ENCODE measurements around the gene GPC6.

GPC6 gene

GRCh38 chr13:94173312-94173854, 946.8 kb downstream of the GPC6 start:
- no peak for TF ChIP-seq CTCF (IDR thresholded peaks at IDR 0.05; ENCODE audit: insufficient read depth, low read length, poor library complexity, severe bottlenecking)
- TF ChIP-seq EZH2phosphoT487 (conservative IDR thresholded peaks at IDR 0.05; ENCODE audit: low read length): no peak
- Histone ChIP-seq H4K20me1 (ENCODE audit: low read depth, low read length) (no peaks in the 10 kb centered on the region), H3K9me2 (replicated peaks; ENCODE audit: insufficient read depth, low read length) (no peaks in the 10 kb centered on the region), H3K27ac (ENCODE audit: low read depth, low read length) (no peak overlapping the region), H3K9me3 (ENCODE audit: insufficient read depth, low read length) (no peaks in the 10 kb centered on the region), H3K4me3 (ENCODE audit: insufficient read depth, low read length, poor library complexity, severe bottlenecking) (no peak overlapping the region), H3K9ac (ENCODE audit: low read length) (no peak overlapping the region), H3K4me2 (ENCODE audit: low read depth, low read length, poor library complexity, severe bottlenecking) (no peak overlapping the region), H3K79me2 (ENCODE audit: insufficient read depth, low read length) (no peaks in the 10 kb centered on the region), H3K36me3 (ENCODE audit: low read length) (no peaks in the 10 kb centered on the region), H2AFZ (ENCODE audit: low read depth, low read length, severe bottlenecking) (no peak overlapping the region), H3F3A (ENCODE audit: insufficient read depth) (no peaks in the 10 kb centered on the region), H3K27me3 (ENCODE audit: low read length) (no peaks in the 10 kb centered on the region)

GRCh38 chr13:94174009-94174408, 947.4 kb downstream of the GPC6 start:
- Histone ChIP-seq H3K27me3 (ENCODE audit: low read length) (no peaks in the 10 kb centered on the region), H3K9me3 (ENCODE audit: insufficient read depth, low read length) (no peaks in the 10 kb centered on the region), H3F3A (ENCODE audit: insufficient read depth) (no peaks in the 10 kb centered on the region), H3K27ac (ENCODE audit: low read depth, low read length) (no peak overlapping the region), H3K9me2 (replicated peaks; ENCODE audit: insufficient read depth, low read length) (no peaks in the 10 kb centered on the region), H3K9ac (ENCODE audit: low read length) (no peak overlapping the region), H3K4me2 (ENCODE audit: low read depth, low read length, poor library complexity, severe bottlenecking) (no peak overlapping the region), H3K4me3 (ENCODE audit: insufficient read depth, low read length, poor library complexity, severe bottlenecking) (no peak overlapping the region), H3K36me3 (ENCODE audit: low read length) (no peaks in the 10 kb centered on the region), H4K20me1 (ENCODE audit: low read depth, low read length) (no peaks in the 10 kb centered on the region), H2AFZ (ENCODE audit: low read depth, low read length, severe bottlenecking) (no peak overlapping the region), H3K79me2 (ENCODE audit: insufficient read depth, low read length) (no peaks in the 10 kb centered on the region)
- TF ChIP-seq CTCF (IDR thresholded peaks at IDR 0.05; ENCODE audit: insufficient read depth, low read length, poor library complexity, severe bottlenecking) (no peak), EZH2phosphoT487 (conservative IDR thresholded peaks at IDR 0.05; ENCODE audit: low read length) (no peak)

- H3F3A ChIP-seq (ENCODE audit: insufficient read depth): no peaks in the 10 kb centered on the region
- no peak overlapping the region for H3K9ac ChIP-seq (ENCODE audit: low read length)
- no peaks in the 10 kb centered on the region for H3K36me3 ChIP-seq (ENCODE audit: low read length)
- H3K9me3 ChIP-seq (ENCODE audit: insufficient read depth, low read length): no peaks in the 10 kb centered on the region
- no peaks in the 10 kb centered on the region for H3K9me2 ChIP-seq (replicated peaks; ENCODE audit: insufficient read depth, low read length)
- no peak overlapping the region for H2AFZ ChIP-seq (ENCODE audit: low read depth, low read length, severe bottlenecking)
- TF ChIP-seq EZH2phosphoT487 (conservative IDR thresholded peaks at IDR 0.05; ENCODE audit: low read length): no peak
- TF ChIP-seq CTCF (IDR thresholded peaks at IDR 0.05; ENCODE audit: insufficient read depth, low read length, poor library complexity, severe bottlenecking): no peak
- no peak overlapping the region for H3K4me3 ChIP-seq (ENCODE audit: insufficient read depth, low read length, poor library complexity, severe bottlenecking)
- no peaks in the 10 kb centered on the region for H3K79me2 ChIP-seq (ENCODE audit: insufficient read depth, low read length)
- H3K27me3 ChIP-seq (ENCODE audit: low read length): no peaks in the 10 kb centered on the region
- H3K27ac ChIP-seq (ENCODE audit: low read depth, low read length): no peak overlapping the region
- no peaks in the 10 kb centered on the region for H4K20me1 ChIP-seq (ENCODE audit: low read depth, low read length)
- H3K4me2 ChIP-seq (ENCODE audit: low read depth, low read length, poor library complexity, severe bottlenecking): no peak overlapping the region
Measured at GRCh38 chr13:94175076-94175475, 948.5 kb downstream of the GPC6 start.
